UCSD-AML1 (cell line): Measurements from ENCODE around the gene IMPACT.

Source experiments
- DNase-seq: peaks from one replicate; lab custom pipeline; 2025; ENCODE audit not compliant: unreplicated experiment; lab: John Stamatoyannopoulos, UW

The IMPACT gene, protein sequence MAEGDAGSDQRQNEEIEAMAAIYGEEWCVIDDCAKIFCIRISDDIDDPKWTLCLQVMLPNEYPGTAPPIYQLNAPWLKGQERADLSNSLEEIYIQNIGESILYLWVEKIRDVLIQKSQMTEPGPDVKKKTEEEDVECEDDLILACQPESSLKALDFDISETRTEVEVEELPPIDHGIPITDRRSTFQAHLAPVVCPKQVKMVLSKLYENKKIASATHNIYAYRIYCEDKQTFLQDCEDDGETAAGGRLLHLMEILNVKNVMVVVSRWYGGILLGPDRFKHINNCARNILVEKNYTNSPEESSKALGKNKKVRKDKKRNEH

GRCh38 chr18:24426398-24427294 lies at the start of gene IMPACT:
Gene IMPACT (plus strand): TSS chr18:24426670. CDS start chr18:24426757, 87 bp downstream.
- peak; percentile 79 for DNase-seq

DNA sequence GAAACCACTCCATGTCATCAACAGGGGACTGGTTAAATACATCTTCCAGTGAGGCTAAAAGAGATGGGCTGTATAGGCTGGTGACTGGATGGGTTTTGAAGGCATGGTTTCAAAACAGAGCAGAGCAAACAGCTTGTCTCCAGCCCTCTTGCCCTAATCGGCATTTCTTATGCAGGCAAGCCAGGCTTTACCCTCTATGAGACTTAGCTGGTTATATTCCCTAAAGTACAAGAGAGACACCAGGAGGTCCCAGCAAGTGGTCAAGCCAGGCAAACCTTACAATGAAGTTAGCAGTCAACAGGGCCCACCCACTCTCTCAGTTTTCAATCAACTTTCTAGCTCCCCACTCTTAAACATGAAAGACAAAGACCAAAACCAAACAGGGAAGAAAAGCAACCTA lies 47.9 kb upstream of the IMPACT start:
- DNase-seq = no peak

- no peak for DNase-seq
Measured at GRCh38 chr18:24380163-24380747, 46.2 kb upstream of the IMPACT start.

- no peak for DNase-seq
Measured at GRCh38 chr18:24381126-24381525, 45.3 kb upstream of the IMPACT start.

DNA sequence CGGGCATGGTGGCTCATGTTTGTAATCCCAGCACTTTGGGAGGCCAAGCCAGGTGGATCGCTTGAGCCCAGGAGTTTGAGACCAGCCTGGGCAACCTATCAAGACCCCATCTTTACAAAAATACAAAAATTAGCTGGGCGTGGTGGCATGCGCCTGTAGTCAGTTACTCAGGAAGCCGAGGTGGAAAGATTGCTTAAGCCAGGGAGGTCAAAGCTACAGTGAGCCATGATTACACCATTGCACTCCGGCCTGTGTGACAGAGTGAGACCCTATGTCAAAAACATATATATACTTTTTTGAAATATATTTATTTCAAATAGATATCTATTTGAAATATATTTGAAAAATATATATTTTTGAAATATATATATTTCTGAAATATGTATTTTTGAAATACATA lies 39.8 kb upstream of the IMPACT start:
- DNase-seq = no peak

DNA sequence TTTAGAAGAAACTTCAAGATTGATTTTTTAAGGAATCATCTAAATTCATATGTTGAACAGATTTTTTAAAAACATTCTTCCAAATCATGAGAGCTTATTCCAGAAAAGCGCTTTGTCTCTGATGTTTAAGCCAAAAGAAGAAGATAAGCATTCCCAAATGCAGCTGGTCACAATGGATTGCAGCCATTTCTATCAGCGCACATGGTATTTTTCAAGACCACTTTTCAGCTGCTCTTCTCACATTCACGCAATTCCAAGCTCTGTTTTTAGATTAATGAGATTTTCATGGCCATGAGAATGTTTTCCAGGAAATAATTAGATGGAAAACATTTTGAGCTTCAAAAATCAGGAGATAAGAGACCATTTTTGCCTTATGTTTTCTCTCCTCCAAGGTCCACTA lies 37.5 kb upstream of the IMPACT start:
- DNase-seq = no peak

GRCh38 chr18:24395049-24395795 lies 31.2 kb upstream of the IMPACT start:
- DNase-seq = no peak

GRCh38 chr18:24396082-24396633 lies 30.3 kb upstream of the IMPACT start:
- DNase-seq = no peak

DNA sequence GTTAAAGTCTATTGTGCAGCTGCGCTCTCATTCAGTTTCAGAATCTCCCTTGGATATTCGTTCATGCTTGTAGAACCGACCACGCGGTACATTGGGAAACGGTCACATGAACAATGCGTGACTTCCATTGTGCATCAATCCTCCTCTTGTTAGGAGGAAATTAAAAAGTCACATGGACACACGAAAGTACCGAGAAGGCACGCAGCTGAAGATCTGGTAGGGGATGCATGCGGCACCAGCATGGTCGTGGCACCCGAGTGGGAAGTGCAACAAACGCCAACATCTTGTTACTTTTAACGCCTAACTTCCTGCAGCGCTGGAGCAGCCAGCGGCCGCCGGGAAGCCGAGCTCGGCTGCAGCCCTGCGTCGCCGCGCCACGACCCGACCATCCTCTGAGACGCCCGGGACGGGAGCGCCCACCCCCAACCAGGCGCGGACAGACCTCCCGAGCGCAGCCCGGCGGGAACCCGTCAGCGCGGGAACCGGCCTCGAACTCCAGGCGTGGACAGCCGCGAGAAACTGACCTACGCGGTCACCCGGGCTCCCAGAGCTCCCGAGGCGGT lies 29.3 kb upstream of the IMPACT start:
- peak; percentile 74 for DNase-seq

DNA sequence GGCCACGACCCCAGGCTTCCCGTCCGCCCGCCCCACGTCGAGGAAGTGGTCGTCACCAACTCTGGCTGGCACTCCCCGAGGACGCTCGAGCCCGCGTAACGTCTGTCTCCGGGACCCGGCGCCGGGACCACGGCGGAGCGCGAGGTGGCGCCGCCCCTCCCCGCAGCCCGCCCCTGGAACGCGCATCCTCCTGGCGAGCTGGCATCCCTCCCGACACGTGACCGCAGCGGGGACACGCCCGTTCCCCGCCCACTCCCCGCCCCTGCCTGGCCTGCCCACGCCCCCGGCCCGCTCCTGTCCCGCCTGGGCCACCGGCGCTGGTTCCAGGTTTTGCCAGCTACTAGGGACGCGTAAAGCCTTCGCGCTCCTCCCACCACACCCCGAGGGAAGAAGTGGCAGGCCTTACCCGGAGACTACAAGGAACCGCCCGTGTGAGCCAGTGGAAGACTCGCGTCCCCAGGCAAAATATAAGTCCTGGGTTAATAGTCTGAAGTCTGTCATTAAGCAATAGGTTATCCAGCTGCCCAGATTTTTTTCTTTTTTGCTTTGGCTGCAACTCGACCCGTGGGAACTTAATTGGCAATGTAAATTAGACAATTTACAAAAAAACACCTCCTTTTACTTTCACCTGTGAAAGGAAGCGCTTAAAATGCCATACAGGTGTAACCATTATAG lies 28.6 kb upstream of the IMPACT start, which contains the start of gene OSBPL1A:
TSS of gene OSBPL1A (minus strand) at position 131 of the 675 bp plus-strand sequence. CDS start 20,291 bp downstream, outside the sequence.
- peak; percentile 96 for DNase-seq

DNA sequence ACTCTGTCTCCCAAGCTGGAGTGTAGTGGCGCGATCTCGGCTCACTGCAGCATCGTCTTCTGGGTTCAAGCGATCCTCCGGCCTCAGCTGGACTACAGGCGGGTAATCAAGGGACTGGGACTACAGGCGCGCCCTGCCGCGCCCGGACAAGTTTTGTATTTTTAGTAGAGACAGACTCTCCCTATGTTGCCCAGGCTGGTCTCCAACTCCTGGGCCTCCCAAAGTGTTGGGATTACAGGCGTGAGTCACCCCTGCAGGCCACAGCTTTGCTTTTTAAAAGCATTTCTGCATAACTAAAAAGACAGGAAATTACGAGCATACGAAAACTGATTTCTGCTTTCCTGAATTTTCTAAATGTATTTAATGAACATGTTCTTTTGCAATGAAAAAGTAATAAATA lies 27.9 kb upstream of the IMPACT start:
- DNase-seq = no peak

GRCh38 chr18:24400587-24400986 lies 25.9 kb upstream of the IMPACT start:
- DNase-seq = no peak

GRCh38 chr18:24402209-24402785 lies 24.2 kb upstream of the IMPACT start:
- peak; percentile 22 for DNase-seq

GRCh38 chr18:24403076-24403475 lies 23.4 kb upstream of the IMPACT start:
- DNase-seq = no peak

DNA sequence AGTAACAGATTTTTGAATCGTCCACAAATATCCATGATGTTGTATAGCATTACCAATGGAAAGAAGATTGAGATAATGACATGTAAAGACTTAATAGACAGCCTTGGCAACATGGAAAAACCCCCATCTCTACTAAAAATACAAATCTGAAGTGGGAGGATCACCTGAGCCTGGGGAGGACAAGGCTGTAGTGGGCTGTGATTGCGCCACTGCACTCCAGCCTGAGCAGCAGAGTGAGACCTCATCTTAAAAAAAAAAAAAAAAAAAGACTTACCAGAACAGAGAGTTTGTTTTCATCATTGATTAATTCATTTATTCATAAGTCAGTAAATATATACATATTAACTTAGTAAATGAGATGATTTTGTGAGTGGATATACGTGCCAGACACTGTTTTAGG lies 21.9 kb upstream of the IMPACT start:
- DNase-seq = no peak

DNA sequence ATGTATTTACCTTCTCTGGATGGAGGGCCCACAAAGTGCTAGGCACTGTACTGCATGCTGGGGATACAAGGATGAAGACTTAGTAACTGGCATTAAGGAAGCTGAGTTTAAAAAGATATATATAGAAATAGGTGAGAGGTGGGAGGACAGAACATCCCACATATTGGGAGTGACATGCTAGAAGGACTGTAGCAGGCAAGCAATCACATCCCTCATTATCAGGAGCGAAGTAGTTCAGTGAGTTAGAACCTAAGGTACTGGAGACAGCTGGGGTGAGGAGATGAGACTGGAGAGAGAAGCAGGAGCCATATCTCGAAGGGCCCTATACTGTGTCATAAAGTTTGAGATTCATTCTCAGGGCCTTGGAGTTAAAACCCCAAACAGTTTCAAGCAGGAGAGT lies 18.0 kb upstream of the IMPACT start:
- no peak for DNase-seq

DNA sequence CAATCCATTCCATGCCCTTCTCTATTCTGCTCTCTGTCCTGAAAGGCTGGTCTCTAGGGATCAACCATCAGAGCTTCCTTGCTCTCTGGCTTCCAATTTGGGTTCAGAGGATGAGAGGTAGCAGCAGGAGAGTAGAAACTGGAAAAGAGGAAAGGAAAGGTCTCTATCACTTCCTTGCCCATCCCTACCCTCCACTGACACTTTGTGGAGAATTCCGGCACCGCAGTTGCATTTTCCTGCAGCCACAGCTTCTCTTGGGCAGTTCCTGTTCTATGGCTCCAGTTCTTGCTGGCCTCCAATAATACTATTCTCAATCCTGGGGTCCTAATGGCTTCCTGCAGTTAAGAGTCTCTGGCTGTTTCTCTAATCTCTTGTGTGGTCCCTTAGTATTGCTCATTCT lies 13.3 kb upstream of the IMPACT start:
- no peak for DNase-seq

DNA sequence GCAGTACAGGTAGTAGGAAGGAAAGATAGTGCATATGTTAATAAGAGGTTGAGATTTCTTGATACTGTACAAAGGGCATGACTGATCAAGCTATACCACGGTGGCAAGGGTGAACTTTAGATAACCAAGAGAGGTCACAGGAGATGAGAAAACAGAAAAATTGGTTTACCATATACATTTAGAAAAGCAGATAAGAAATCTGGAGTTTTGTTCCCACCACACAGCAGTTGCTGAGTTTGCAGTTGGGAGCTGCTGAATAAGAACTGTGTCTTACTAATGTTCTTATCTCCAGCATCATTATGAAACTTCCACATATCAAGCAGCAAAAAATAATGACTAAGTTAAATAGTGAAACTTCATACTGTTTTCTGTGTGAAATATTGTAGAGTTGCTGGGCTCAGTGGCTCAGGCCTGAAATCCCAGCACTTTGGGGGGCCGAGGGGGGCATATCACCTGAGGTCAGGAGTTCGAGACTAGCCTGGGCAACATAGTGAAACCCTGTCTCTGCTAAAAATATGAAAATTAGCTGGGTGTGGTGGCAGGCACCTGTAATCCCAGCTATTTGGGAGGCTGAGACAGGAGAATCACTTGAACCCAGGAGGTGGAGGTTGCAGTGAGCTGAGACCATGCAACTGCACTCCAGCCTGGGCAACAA lies 12.0 kb upstream of the IMPACT start:
- no peak for DNase-seq

- no peak for DNase-seq
Measured at GRCh38 chr18:24417480-24417879, 9.0 kb upstream of the IMPACT start.
